ENCODE data around the gene TNNT1.

GRCh38 chr19:55161571-55162322, 12.7 kb upstream of the TNNT1 start:
- TF ChIP-seq, protein P1, sequence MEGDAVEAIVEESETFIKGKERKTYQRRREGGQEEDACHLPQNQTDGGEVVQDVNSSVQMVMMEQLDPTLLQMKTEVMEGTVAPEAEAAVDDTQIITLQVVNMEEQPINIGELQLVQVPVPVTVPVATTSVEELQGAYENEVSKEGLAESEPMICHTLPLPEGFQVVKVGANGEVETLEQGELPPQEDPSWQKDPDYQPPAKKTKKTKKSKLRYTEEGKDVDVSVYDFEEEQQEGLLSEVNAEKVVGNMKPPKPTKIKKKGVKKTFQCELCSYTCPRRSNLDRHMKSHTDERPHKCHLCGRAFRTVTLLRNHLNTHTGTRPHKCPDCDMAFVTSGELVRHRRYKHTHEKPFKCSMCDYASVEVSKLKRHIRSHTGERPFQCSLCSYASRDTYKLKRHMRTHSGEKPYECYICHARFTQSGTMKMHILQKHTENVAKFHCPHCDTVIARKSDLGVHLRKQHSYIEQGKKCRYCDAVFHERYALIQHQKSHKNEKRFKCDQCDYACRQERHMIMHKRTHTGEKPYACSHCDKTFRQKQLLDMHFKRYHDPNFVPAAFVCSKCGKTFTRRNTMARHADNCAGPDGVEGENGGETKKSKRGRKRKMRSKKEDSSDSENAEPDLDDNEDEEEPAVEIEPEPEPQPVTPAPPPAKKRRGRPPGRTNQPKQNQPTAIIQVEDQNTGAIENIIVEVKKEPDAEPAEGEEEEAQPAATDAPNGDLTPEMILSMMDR (IDR thresholded peaks at IDR 0.05; ENCODE audit: low read depth, low read length): no peak
- TF ChIP-seq EZH2phosphoT487 (IDR thresholded peaks at IDR 0.05; ENCODE audit: low read depth): no peak
